Ectodermal cell (in vitro differentiated cells): ENCODE data around the gene COPB2. TPM values are rescaled to one million over a fixed set of nuclear protein-coding genes. Genes with fewer than 3 reads are reported as not detected.

Experiments
- H3K27ac ChIP-seq: 2 replicates; pipeline ENCODE4 v1.7.0; 2013; ENCODE audit warnings: mild to moderate bottlenecking, low read depth, low read length; ENCODE audit not compliant: insufficient read depth, poor library complexity, severe bottlenecking
- H3K27me3 ChIP-seq: 2 replicates; pipeline ENCODE4 v1.7.0; 2013; ENCODE audit warnings: mild to moderate bottlenecking, low read length; ENCODE audit not compliant: insufficient read depth, control insufficient read depth, poor library complexity, severe bottlenecking
- H3K36me3 ChIP-seq: one replicate; pipeline ENCODE4 v1.7.0; 2013; ENCODE audit warnings: low read length; ENCODE audit not compliant: control insufficient read depth, insufficient read depth
- H3K4me1 ChIP-seq: one replicate; pipeline ENCODE4 v1.7.0; 2013; ENCODE audit warnings: low read length; ENCODE audit not compliant: control insufficient read depth, insufficient read depth
- H3K4me3 ChIP-seq: 2 replicates; pipeline ENCODE4 v1.7.0; 2013; ENCODE audit warnings: low read depth, low read length, control low read depth; ENCODE audit not compliant: insufficient read depth
- H3K9me3 ChIP-seq: 2 replicates; pipeline ENCODE4 v1.7.0; 2013; ENCODE audit warnings: mild to moderate bottlenecking, low read length, moderate library complexity; ENCODE audit not compliant: control insufficient read depth
- WGBS, 2 experiments: methylation state at CpG; one replicate each; pipeline ENCODE4 v1.1.7; 2013; ENCODE audit warnings: missing lambda C conversion rate in 2 of 2; 5-methylcytosine and 5-hydroxymethylcytosine counted together
- polyA plus RNA-seq, 4 experiments: library from polyadenylated mRNA; stranded (reverse); fragments of 50-300 nt; gene quantifications; one replicate each; pipeline ENCODE4 v1.2.3, GENCODE V29; 2013

COPB2 gene
- polyA plus RNA-seq (2013, experiment 1 of 4), result 102 TPM
- polyA plus RNA-seq (2013, experiment 2 of 4), result 114 TPM
- 81.7 TPM for polyA plus RNA-seq (2013, experiment 3 of 4)
- polyA plus RNA-seq (2013, experiment 4 of 4), result 94.1 TPM

- peak within 1 kb of the TSS; percentile 60 for H3K4me3 ChIP-seq
- peak within 1 kb of the TSS; percentile 91 for H3K27ac ChIP-seq
- no peaks in the 10 kb centered on the region for H3K9me3 ChIP-seq
- no peaks in the 10 kb centered on the region for H3K27me3 ChIP-seq
- 1 to 2% methylated on average over 52 of the region's 52 CpGs for WGBS, 2 experiments
- H3K36me3 ChIP-seq, result no peaks in the 10 kb centered on the region
- H3K4me1 ChIP-seq, result peaks cover 2% of the 10 kb centered on the region
Observed at GRCh38 chr3:139389552-139390368, at the start of gene COPB2. COPB2 (minus strand) TSS chr3:139389647; CDS start chr3:139389550, 97 bp downstream.

GRCh38 chr3:139434764-139435307 is 45.4 kb upstream of the COPB2 start:
- no peaks in the 10 kb centered on the region for H3K27me3 ChIP-seq
- no peaks in the 10 kb centered on the region for H3K36me3 ChIP-seq
- WGBS, 2 experiments, result 82 to 85% methylated on average over 6 of the region's 6 CpGs
- no peak overlapping the region for H3K4me3 ChIP-seq
- H3K27ac ChIP-seq, result no peak overlapping the region
- H3K9me3 ChIP-seq, result no peaks in the 10 kb centered on the region
- peaks cover 5% of the 10 kb centered on the region for H3K4me1 ChIP-seq

- Histone ChIP-seq H3K4me3 (no peak overlapping the region), H3K27ac (no peak overlapping the region), H3K9me3 (no peaks in the 10 kb centered on the region), H3K4me1 (peaks cover 5% of the 10 kb centered on the region), H3K27me3 (no peaks in the 10 kb centered on the region), H3K36me3 (no peaks in the 10 kb centered on the region)
- 89 to 100% methylated on average over 1 of the region's 1 CpG for WGBS, 2 experiments
Observed at GRCh38 chr3:139434228-139434627, 44.8 kb upstream of the COPB2 start.

GRCh38 chr3:139433089-139433488 is 43.6 kb upstream of the COPB2 start:
- Histone ChIP-seq H3K9me3 (no peaks in the 10 kb centered on the region), H3K36me3 (no peaks in the 10 kb centered on the region), H3K27me3 (no peaks in the 10 kb centered on the region), H3K27ac (no peak overlapping the region), H3K4me3 (no peak overlapping the region), H3K4me1 (peaks cover 5% of the 10 kb centered on the region)
- whole genome bisulfite sequencing, 2 experiments, result 92% methylated on average over 1 of the region's 1 CpG; no CpG with 5 or more reads in 1 of the 2 experiments

- H3K4me1 ChIP-seq, result peaks cover 5% of the 10 kb centered on the region
- H3K9me3 ChIP-seq, result no peaks in the 10 kb centered on the region
- H3K27ac ChIP-seq, result no peak overlapping the region
- H3K36me3 ChIP-seq, result no peaks in the 10 kb centered on the region
- no peaks in the 10 kb centered on the region for H3K27me3 ChIP-seq
- H3K4me3 ChIP-seq, result no peak overlapping the region
Observed at GRCh38 chr3:139430493-139430892, 41.0 kb upstream of the COPB2 start.

- 43 to 54% methylated on average over 5 to 6 of the region's 7 CpGs for WGBS, 2 experiments
- Histone ChIP-seq H3K4me1 (no peaks in the 10 kb centered on the region), H3K36me3 (no peaks in the 10 kb centered on the region), H3K4me3 (no peak overlapping the region), H3K9me3 (no peaks in the 10 kb centered on the region), H3K27ac (no peak overlapping the region), H3K27me3 (no peaks in the 10 kb centered on the region)
Observed at GRCh38 chr3:139427283-139428060, 38.0 kb upstream of the COPB2 start.

GRCh38 chr3:139425745-139426400 is 36.4 kb upstream of the COPB2 start:
- H3K4me1 ChIP-seq, result no peaks in the 10 kb centered on the region
- H3K27ac ChIP-seq, result no peak overlapping the region
- H3K36me3 ChIP-seq, result no peaks in the 10 kb centered on the region
- H3K27me3 ChIP-seq, result no peaks in the 10 kb centered on the region
- 86 to 91% methylated on average over 5 of the region's 5 CpGs for WGBS, 2 experiments
- H3K4me3 ChIP-seq, result no peak overlapping the region
- H3K9me3 ChIP-seq, result no peaks in the 10 kb centered on the region

- 93 to 94% methylated on average over 2 of the region's 2 CpGs for WGBS, 2 experiments
- H3K36me3 ChIP-seq, result no peaks in the 10 kb centered on the region
- no peaks in the 10 kb centered on the region for H3K27me3 ChIP-seq
- H3K9me3 ChIP-seq, result no peaks in the 10 kb centered on the region
- H3K4me1 ChIP-seq, result no peaks in the 10 kb centered on the region
- H3K27ac ChIP-seq, result no peak overlapping the region
- H3K4me3 ChIP-seq, result no peak overlapping the region
Observed at GRCh38 chr3:139423232-139423631, 33.8 kb upstream of the COPB2 start.

- Histone ChIP-seq H3K36me3 (no peaks in the 10 kb centered on the region), H3K4me1 (no peaks in the 10 kb centered on the region), H3K9me3 (no peaks in the 10 kb centered on the region), H3K4me3 (no peak overlapping the region), H3K27ac (no peak overlapping the region), H3K27me3 (no peaks in the 10 kb centered on the region)
- WGBS, 2 experiments, result 87 to 89% methylated on average over 1 of the region's 1 CpG
Observed at GRCh38 chr3:139421460-139421859, 32.0 kb upstream of the COPB2 start.
